RPMI8226 (cell line): Measurements from ENCODE around the gene SHISAL1.

ENCODE experiments used
- DNase-seq: peaks from one replicate; pipeline ENCODE4 v3.0.0-alpha.2; 2015

SHISAL1 gene

GRCh38 chr22:44341431-44342346, 28.9 kb upstream of the SHISAL1 start:
- no peak for DNase-seq

- peak; percentile 84 for DNase-seq
These were observed 27.8 kb upstream of the SHISAL1 start for GRCh38 chr22:44340271-44341239.

GRCh38 chr22:44338906-44339305, 26.2 kb upstream of the SHISAL1 start:
- DNase-seq: peak; percentile 95

- peak; percentile 28 for DNase-seq
These were observed 25.5 kb upstream of the SHISAL1 start for GRCh38 chr22:44338177-44338810.

GRCh38 chr22:44337678-44338004, 24.9 kb upstream of the SHISAL1 start:
- DNase-seq: peak; percentile 55

- DNase-seq: no peak
These were observed 24.4 kb upstream of the SHISAL1 start for GRCh38 chr22:44336962-44337677.

- DNase-seq: peak; percentile 67
These were observed 23.4 kb upstream of the SHISAL1 start for GRCh38 chr22:44335903-44336803.

GRCh38 chr22:44335066-44335839, 22.5 kb upstream of the SHISAL1 start:
- DNase-seq: no peak

GRCh38 chr22:44333847-44334635, 21.3 kb upstream of the SHISAL1 start:
- no peak for DNase-seq

- DNase-seq: no peak
These were observed 20.2 kb upstream of the SHISAL1 start for GRCh38 chr22:44332946-44333345.

- no peak for DNase-seq
These were observed 19.3 kb upstream of the SHISAL1 start for GRCh38 chr22:44331881-44332714.

- DNase-seq: no peak
These were observed 18.3 kb upstream of the SHISAL1 start for GRCh38 chr22:44330744-44331660.

GRCh38 chr22:44330188-44330743, 17.5 kb upstream of the SHISAL1 start:
- DNase-seq: no peak

GRCh38 chr22:44329179-44329796, 16.5 kb upstream of the SHISAL1 start:
- peak; percentile 98 for DNase-seq

- peak; percentile 70 for DNase-seq
These were observed 16.0 kb upstream of the SHISAL1 start for GRCh38 chr22:44328762-44329161.

- no peak for DNase-seq
These were observed 15.6 kb upstream of the SHISAL1 start for GRCh38 chr22:44328326-44328725.

GRCh38 chr22:44326491-44326885, 13.7 kb upstream of the SHISAL1 start:
- no peak for DNase-seq
